B cell (primary cell): Measurements from ENCODE around the gene AKAP6. TPM values are rescaled to one million over a fixed set of nuclear protein-coding genes. Genes with fewer than 3 reads are reported as not detected.

Experiments
- ATAC-seq: fragments of 200-7000 bp; cut with Tn5 transposase; one replicate; pipeline ENCODE4 v1.10.0; 2021; ENCODE audit warnings: low read depth, mild to moderate bottlenecking, moderate number of reproducible peaks, moderate library complexity
- CTCF ChIA-PET: fragments of 350-600 bp; sonication (Branson Sonifier 250); formaldehyde crosslinking; loops from one replicate; lab custom pipeline; 2021; ENCODE audit warnings: antibody characterized with exemption, inconsistent platforms; lab: Charles Lee
- POLR2A ChIA-PET: fragments of 350-600 bp; sonication (Branson Sonifier 250); formaldehyde crosslinking; loops from one replicate; lab custom pipeline; 2021; ENCODE audit warnings: antibody characterized with exemption; lab: Charles Lee
- DNase-seq: peaks from one replicate; pipeline ENCODE4 v3.0.0; 2013
- H2AFZ ChIP-seq: 2 replicates; pipeline ENCODE4 v1.6.1; 2012; ENCODE audit warnings: mild to moderate bottlenecking, low read depth, low read length; ENCODE audit not compliant: insufficient read depth, poor library complexity, severe bottlenecking
- H3K27ac ChIP-seq, 2 donors: 1 replicate in 1 of 2; 2 replicates in 1 of 2; pipeline ENCODE4 v1.5.1; 2012 to 2013; ENCODE audit warnings: low read length in 2 of 2, mild to moderate bottlenecking in 2 of 2, moderate library complexity in 1 of 2
- H3K27me3 ChIP-seq, 4 experiments: fragments of 200-600 bp in 1 of 4; sonication (generic) in 1 of 4; replicated peaks in 1 of 4; 1 replicate in 2 of 4; 2 replicates in 2 of 4; pipeline versions ENCODE4 v1.6.1 to v1.7.0; 2013 to 2016; ENCODE audit warnings: low read length in 3 of 4, mild to moderate bottlenecking in 2 of 4, mixed read lengths in 1 of 4, moderate library complexity in 1 of 4; ENCODE audit not compliant: insufficient read depth in 4 of 4, control insufficient read depth in 3 of 4; ENCODE audit errors: control extremely low read depth in 1 of 4
- H3K36me3 ChIP-seq, 2 experiments: replicated peaks in 1 of 2; 1 replicate in 1 of 2; 2 replicates in 1 of 2; pipeline versions ENCODE4 v1.6.1 to v1.7.1; 2013; ENCODE audit warnings: low read length in 1 of 2; ENCODE audit not compliant: insufficient read depth in 2 of 2, control insufficient read depth in 1 of 2; ENCODE audit errors: control extremely low read depth in 1 of 2, extremely low read depth in 1 of 2
- H3K4me1 ChIP-seq, 2 donors: fragments of 200-600 bp in 1 of 2; sonication (generic) in 1 of 2; 1 replicate in 1 of 2; 2 replicates in 1 of 2; pipeline versions ENCODE4 v1.5.1 to v1.6.1; 2013 to 2017; ENCODE audit warnings: low read length in 2 of 2; ENCODE audit not compliant: control insufficient read depth in 2 of 2, insufficient read depth in 2 of 2
- H3K4me2 ChIP-seq: replicated peaks from 2 replicates; pipeline ENCODE3; 2012; ENCODE audit warnings: mild to moderate bottlenecking, low read depth, low read length; ENCODE audit not compliant: poor library complexity, severe bottlenecking
- H3K4me3 ChIP-seq, 5 experiments: fragments of 200-600 bp in 1 of 5; sonication (generic) in 1 of 5; 1 replicate in 3 of 5; 2 replicates in 2 of 5; pipeline versions ENCODE4 v1.5.1 to v1.7.0; 2011 to 2016; ENCODE audit warnings: low read length in 4 of 5, mild to moderate bottlenecking in 4 of 5, low read depth in 2 of 5, control low read depth in 1 of 5, moderate library complexity in 1 of 5; ENCODE audit not compliant: insufficient read depth in 1 of 5; ENCODE audit errors: control extremely low read depth in 1 of 5, extremely low read depth in 1 of 5
- H3K79me2 ChIP-seq: fragments of 200-600 bp; sonication (generic); one replicate; pipeline ENCODE4 v1.6.0; 2016; ENCODE audit warnings: low read length; ENCODE audit not compliant: control insufficient read depth, insufficient read depth
- H3K9ac ChIP-seq: fragments of 200-600 bp; sonication (generic); 2 replicates; pipeline ENCODE4 v1.6.1; 2017; ENCODE audit warnings: mild to moderate bottlenecking, low read length, moderate library complexity
- H3K9me3 ChIP-seq, 3 donors: one replicate each; pipeline versions ENCODE4 v1.6.1 to v1.7.1; 2013; ENCODE audit warnings: low read length in 2 of 3; ENCODE audit not compliant: control insufficient read depth in 2 of 3, insufficient read depth in 1 of 3; ENCODE audit errors: control extremely low read depth in 1 of 3
- H4K20me1 ChIP-seq: 2 replicates; pipeline ENCODE4 v1.6.0; 2012; ENCODE audit warnings: mild to moderate bottlenecking, low read length; ENCODE audit not compliant: insufficient read depth, control insufficient read depth, poor library complexity, severe bottlenecking
- H3K27ac Mint-ChIP-seq: one replicate; pipeline ENCODE4 v1.8.0; 2021; ENCODE audit warnings: mixed read lengths
- H3K27me3 Mint-ChIP-seq: one replicate; pipeline ENCODE4 v1.8.0; 2021; ENCODE audit warnings: mixed read lengths
- H3K4me1 Mint-ChIP-seq: one replicate; pipeline ENCODE4 v1.8.0; 2021; ENCODE audit warnings: mixed read lengths
- H3K4me3 Mint-ChIP-seq: one replicate; pipeline ENCODE4 v1.8.0; 2021; ENCODE audit warnings: mixed read lengths
- H3K9me3 Mint-ChIP-seq: one replicate; pipeline ENCODE4 v1.8.0; 2022; ENCODE audit warnings: mixed read lengths; ENCODE audit not compliant: insufficient read depth
- CTCF ChIP-seq: fragments of 200-600 bp; IDR thresholded peaks from one replicate; pipeline ENCODE4 v1.8.0; 2022; ENCODE audit warnings: antibody characterized with exemption, mild to moderate bottlenecking
- EZH2 ChIP-seq: IDR thresholded peaks from 2 replicates; pipeline ENCODE4 v1.6.1; 2012; ENCODE audit warnings: borderline replicate concordance, low read depth, mild to moderate bottlenecking, moderate library complexity, low read length; ENCODE audit not compliant: insufficient read depth, poor library complexity, severe bottlenecking
- WGBS: methylation state at CpG from one replicate; pipeline ENCODE4 v1.1.5; 2013; ENCODE audit warnings: missing lambda C conversion rate; ENCODE audit not compliant: insufficient coverage; 5-methylcytosine and 5-hydroxymethylcytosine counted together
- intact Hi-C: fragments of 100-400 bp; cut with micrococcal nuclease; formaldehyde crosslinking; loops from one replicate; pipeline ENCODE4 v1.10.0; 2022
- polyA plus RNA-seq: library from polyadenylated mRNA; depleted of rRNA; stranded (reverse); fragments of >200 nt; gene quantifications from 2 replicates; pipeline ENCODE4 v1.2.3, GENCODE V29; 2012
- total RNA-seq, 2 donors: library from RNA; stranded (reverse); fragments of 120-200 nt in 1 of 2; gene quantifications; 1 replicate in 1 of 2; 2 replicates in 1 of 2; pipeline versions ENCODE4 v1.2.3 to v1.2.4, GENCODE V29; 2013 to 2022

AKAP6 gene
- total and polyA plus RNA-seq, 2 donors (not counting 1 experiment from before 2014, with no cell fraction given), result 1.4 to 2.8 TPM

- POLR2A ChIA-PET, result no interaction called here
- H3K36me3 ChIP-seq, result no peaks in the 10 kb centered on the region
- H3K9ac ChIP-seq, result no peak overlapping the region
- no peak overlapping the region for H3K27ac ChIP-seq
- no peak overlapping the region for H3K4me3 ChIP-seq
- Mint-ChIP-seq H3K27me3 (no peaks in the 10 kb centered on the region), H3K27ac (no peak overlapping the region), H3K4me1 (no peaks in the 10 kb centered on the region), H3K9me3 (no peaks in the 10 kb centered on the region), H3K4me3 (no peak overlapping the region)
- DNase-seq, result no peak
- H3K4me1 ChIP-seq, result no peaks in the 10 kb centered on the region
- no peak for ATAC-seq
- no peaks in the 10 kb centered on the region for H3K9me3 ChIP-seq
- H3K4me2 ChIP-seq, result no peak overlapping the region
- no peak overlapping the region for H2AFZ ChIP-seq
- intact Hi-C loops, result no loop called here
- no peaks in the 10 kb centered on the region for H4K20me1 ChIP-seq
- TF ChIP-seq CTCF, result no peak
- no peak for TF ChIP-seq EZH2
- H3K79me2 ChIP-seq, result no peaks in the 10 kb centered on the region
- CTCF ChIA-PET, result no interaction called here
- H3K27me3 ChIP-seq, result no peaks in the 10 kb centered on the region
Measured at GRCh38 chr14:32552766-32553165, 223.7 kb downstream of the AKAP6 start.

- Histone ChIP-seq H3K27me3 (no peaks in the 10 kb centered on the region), H3K79me2 (no peaks in the 10 kb centered on the region), H4K20me1 (no peaks in the 10 kb centered on the region), H3K4me3 (no peak overlapping the region), H3K9ac (no peak overlapping the region), H3K4me2 (no peak overlapping the region), H2AFZ (no peak overlapping the region), H3K4me1 (no peaks in the 10 kb centered on the region), H3K27ac (no peak overlapping the region), H3K36me3 (no peaks in the 10 kb centered on the region), H3K9me3 (no peaks in the 10 kb centered on the region)
- 100% methylated on average over 1 of the region's 1 CpG for WGBS
- Mint-ChIP-seq H3K9me3 (no peaks in the 10 kb centered on the region), H3K4me1 (no peaks in the 10 kb centered on the region), H3K4me3 (no peak overlapping the region), H3K27ac (no peak overlapping the region), H3K27me3 (no peaks in the 10 kb centered on the region)
- intact Hi-C loops, result no loop called here
- ChIA-PET CTCF (no interaction called here), POLR2A (no interaction called here)
- ATAC-seq, result no peak
- TF ChIP-seq EZH2 (no peak), CTCF (no peak)
- no peak for DNase-seq
Measured at GRCh38 chr14:32559048-32559447, 229.9 kb downstream of the AKAP6 start.
